ENCODE measurements around the gene ARHGAP6. TPM values are rescaled to one million over a fixed set of nuclear protein-coding genes. Genes with fewer than 3 reads are reported as not detected.

The ARHGAP6 gene
- total and polyA plus RNA-seq, 9 of the 15 experiments (the other 6 are each of a cell fraction or from before 2014, with no cell fraction given): 12.5 to 63.6 (median 41.8) TPM

GRCh38 chrX:11309220-11309619 is 356.5 kb downstream of the ARHGAP6 start:
- no peak; the same call in 2 of the 3 replicates for ATAC-seq
- no peak for DNase-seq (ENCODE audit: extremely low read depth in 1 of 4, low spot score in 3 of 4)
- Histone ChIP-seq H3K9me3 (replicated peaks; ENCODE audit: control insufficient read depth, insufficient read depth, low read depth, low read length) (no peaks in the 10 kb centered on the region), H4K20me1 (replicated peaks; ENCODE audit: control insufficient read depth, insufficient read depth, low read length) (no peaks in the 10 kb centered on the region), H3K27me3 (ENCODE audit: control insufficient read depth in 2 of 2, insufficient read depth in 2 of 2, low read length in 2 of 2) (no peaks in the 10 kb centered on the region), H3K4me3 (no peak overlapping the region), H3K27ac (ENCODE audit: extremely low read depth, low read depth, low read length) (no peak overlapping the region), H3K9ac (ENCODE audit: insufficient read depth in 1 of 2, low read depth in 2 of 2, low read length in 2 of 2) (peak overlapping the region in 1 of 2 experiments; percentile 22; a peak in 1 of 4 replicates), H3K4me1 (replicated peaks in 1 of 2; ENCODE audit: control insufficient read depth in 2 of 2, insufficient read depth in 2 of 2, low read length in 2 of 2) (peaks cover 8 to 16% of the 10 kb centered on the region in 2 experiments; a peak in 3 of 5 replicates), H3K36me3 (ENCODE audit: control insufficient read depth, insufficient read depth, low read length) (no peaks in the 10 kb centered on the region; the same call in 2 of the 3 replicates), H2AFZ (ENCODE audit: low read depth, low read length) (no peak overlapping the region), H3K9me1 (ENCODE audit: control insufficient read depth, insufficient read depth, low read length) (no peaks in the 10 kb centered on the region), H3K4me2 (ENCODE audit: insufficient read depth, low read length) (no peak overlapping the region), H3K79me2 (ENCODE audit: control insufficient read depth, insufficient read depth, low read length) (peaks cover 73% of the 10 kb centered on the region)
- WGBS (ENCODE audit: insufficient coverage, low coverage, missing lambda C conversion rate): 74% methylated on average over 5 of the region's 5 CpGs
- in situ Hi-C loops (cut with MboI) (no loop called here), intact Hi-C loops (cut with micrococcal nuclease) (no loop called here)
- CTCF ChIA-PET (ENCODE audit: low intra/inter-chr PET ratio): no interaction called here
- BruUV-seq (replicated peaks): no TSS peak
- FAIRE-seq: no peak
- POLR2A ChIA-PET: no interaction called here
- no peak for TF ChIP-seq SMAD1 (IDR thresholded peaks at IDR 0.05; ENCODE audit: low read depth, low read length, partially characterized antibody)
- no peak for TF ChIP-seq JUN (IDR thresholded peaks at IDR 0.05; ENCODE audit: borderline replicate concordance, low read depth, low read length)
- no peak for TF ChIP-seq JUN (CRISPR knock-in tag; IDR thresholded peaks at IDR 0.05; ENCODE audit: borderline replicate concordance)
- TF ChIP-seq, protein P1, sequence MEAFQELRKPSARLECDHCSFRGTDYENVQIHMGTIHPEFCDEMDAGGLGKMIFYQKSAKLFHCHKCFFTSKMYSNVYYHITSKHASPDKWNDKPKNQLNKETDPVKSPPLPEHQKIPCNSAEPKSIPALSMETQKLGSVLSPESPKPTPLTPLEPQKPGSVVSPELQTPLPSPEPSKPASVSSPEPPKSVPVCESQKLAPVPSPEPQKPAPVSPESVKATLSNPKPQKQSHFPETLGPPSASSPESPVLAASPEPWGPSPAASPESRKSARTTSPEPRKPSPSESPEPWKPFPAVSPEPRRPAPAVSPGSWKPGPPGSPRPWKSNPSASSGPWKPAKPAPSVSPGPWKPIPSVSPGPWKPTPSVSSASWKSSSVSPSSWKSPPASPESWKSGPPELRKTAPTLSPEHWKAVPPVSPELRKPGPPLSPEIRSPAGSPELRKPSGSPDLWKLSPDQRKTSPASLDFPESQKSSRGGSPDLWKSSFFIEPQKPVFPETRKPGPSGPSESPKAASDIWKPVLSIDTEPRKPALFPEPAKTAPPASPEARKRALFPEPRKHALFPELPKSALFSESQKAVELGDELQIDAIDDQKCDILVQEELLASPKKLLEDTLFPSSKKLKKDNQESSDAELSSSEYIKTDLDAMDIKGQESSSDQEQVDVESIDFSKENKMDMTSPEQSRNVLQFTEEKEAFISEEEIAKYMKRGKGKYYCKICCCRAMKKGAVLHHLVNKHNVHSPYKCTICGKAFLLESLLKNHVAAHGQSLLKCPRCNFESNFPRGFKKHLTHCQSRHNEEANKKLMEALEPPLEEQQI (IDR thresholded peaks at IDR 0.05): no peak
- no peak for TF ChIP-seq NCOA2 (IDR thresholded peaks at IDR 0.05; ENCODE audit: partially characterized antibody in 2 of 2)
- TF ChIP-seq ZNF398 (CRISPR knock-in tag; IDR thresholded peaks at IDR 0.05): no peak
- no peak for TF ChIP-seq CTCFL (IDR thresholded peaks at IDR 0.05; ENCODE audit: borderline replicate concordance, insufficient read depth, low read depth, low read length, poor library complexity, severe bottlenecking)
- TF ChIP-seq TAF1 (IDR thresholded peaks at IDR 0.05; ENCODE audit: control insufficient read depth, extremely low read depth, insufficient read depth, low read length, severe bottlenecking): no peak
- no peak for TF ChIP-seq POLR3G (IDR thresholded peaks at IDR 0.05; ENCODE audit: extremely low read depth, insufficient read length, insufficient replicate concordance)
- no peak for TF ChIP-seq STAT5B (CRISPR knock-in tag; IDR thresholded peaks at IDR 0.05)
- TF ChIP-seq ZBTB9 (CRISPR knock-in tag; IDR thresholded peaks at IDR 0.05): no peak
- no peak for TF ChIP-seq MLX (CRISPR knock-in tag; conservative IDR thresholded peaks at IDR 0.05)
- TF ChIP-seq ZFPM2 (CRISPR knock-in tag; IDR thresholded peaks at IDR 0.05): no peak
